Measurements from ENCODE around the gene FCHSD1. TPM values are rescaled to one million over a fixed set of nuclear protein-coding genes. Genes with fewer than 3 reads are reported as not detected.
A peak's percentile ranks its signal among the peaks of the same experiment; 100 is the strongest.

FCHSD1 gene
- total and polyA plus RNA-seq, 2 of the 4 experiments (the other 2 are of a cell fraction) = 33.2 to 62.1 TPM

DNA sequence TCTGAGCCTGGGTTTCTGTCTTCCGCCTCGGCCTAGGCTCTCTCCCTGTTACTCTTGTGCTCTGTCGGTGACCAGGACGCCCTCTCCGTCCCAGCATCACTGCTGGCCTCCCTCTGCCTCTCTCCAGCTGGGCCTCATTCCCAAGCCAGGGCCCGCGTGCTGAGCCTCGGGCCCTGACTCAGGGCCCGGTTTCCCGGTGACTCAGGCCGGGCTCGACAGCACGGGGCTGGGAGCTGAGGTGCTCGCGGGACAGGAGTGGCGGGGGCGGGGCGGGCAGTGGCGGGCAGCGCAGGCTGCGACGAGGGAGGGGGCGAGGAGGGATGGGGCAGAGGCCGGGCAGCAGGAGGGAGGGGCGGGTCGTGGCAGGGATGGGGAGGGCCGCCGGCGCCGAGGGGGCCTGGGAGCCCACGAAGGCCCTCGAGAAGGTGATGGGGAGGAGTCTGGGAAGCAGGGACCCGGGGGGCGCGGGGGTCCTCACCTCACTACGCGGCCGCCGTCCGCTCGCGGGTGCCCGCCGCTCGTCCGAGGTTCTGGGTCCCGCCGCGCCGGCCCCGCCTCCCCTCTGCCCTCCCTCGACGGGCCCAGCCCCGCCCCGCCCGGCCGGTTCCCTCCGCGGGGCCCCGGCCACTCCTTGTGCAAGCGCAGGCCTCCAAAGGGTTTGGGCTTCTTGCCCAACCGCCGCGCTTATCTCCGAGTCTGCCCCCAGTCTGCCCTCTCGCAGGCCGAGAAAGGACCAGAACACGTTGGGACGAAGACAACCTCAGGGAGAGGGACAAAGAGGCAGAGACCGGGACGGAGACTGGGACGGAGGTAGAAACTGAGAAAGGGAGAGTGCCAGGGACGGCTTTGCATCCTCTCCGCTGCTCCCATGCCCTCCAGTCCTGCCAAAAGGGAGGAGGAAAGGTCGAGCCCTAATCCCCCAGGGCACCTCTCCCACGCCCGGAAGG, 30.8 kb upstream of the FCHSD1 start, which contains the start of gene ARAP3:
ARAP3 (minus strand) TSS at position 536 of the 947 bp plus-strand sequence. CDS start 1,744 bp downstream, outside the sequence.
- Histone ChIP-seq H3K18ac (ENCODE audit: low read depth, low read length) (peak within 1 kb of the TSS; percentile 59), H2BK5ac (ENCODE audit: low read depth, low read length, poor library complexity, severe bottlenecking) (peak within 1 kb of the TSS; percentile 87), H3K14ac (replicated peaks; ENCODE audit: low read depth, low read length) (peak within 1 kb of the TSS; percentile 100), H3K79me1 (ENCODE audit: low read depth in 1 of 2, low read length in 2 of 2) (peaks cover 12 to 25% of the 10 kb centered on the region in 2 experiments), H2AFZ (replicated peaks; ENCODE audit: low read length, poor library complexity) (peak within 1 kb of the TSS; percentile 85), H3K27ac (ENCODE audit: insufficient read depth, low read length) (peak within 1 kb of the TSS; percentile 56), H4K5ac (ENCODE audit: low read depth, low read length) (peak within 1 kb of the TSS; percentile 91), H3K27me3 (ENCODE audit: control insufficient read depth, insufficient read depth, low read length) (no peaks in the 10 kb centered on the region; the same call in 1 of the 2 replicates), H2BK15ac (ENCODE audit: low read depth, low read length) (peak within 1 kb of the TSS; percentile 81; the same call in 2 of the 3 replicates), H3K23ac (ENCODE audit: low read depth, low read length) (peak within 1 kb of the TSS; percentile 99), H3K4me1 (ENCODE audit: control insufficient read depth, insufficient read depth, low read length) (peaks cover 18% of the 10 kb centered on the region), H4K91ac (ENCODE audit: insufficient read depth, low read depth, low read length) (peak within 1 kb of the TSS; percentile 80), H2BK20ac (ENCODE audit: low read depth, low read length) (peak within 1 kb of the TSS; percentile 75), H2AK9ac (replicated peaks; ENCODE audit: low read depth, low read length, poor library complexity) (peak within 1 kb of the TSS; percentile 99), H3K4ac (ENCODE audit: low read depth, low read length) (peak within 1 kb of the TSS; percentile 97), H3K56ac (ENCODE audit: extremely low read depth, insufficient read depth, low read length) (peak within 1 kb of the TSS; percentile 86), H3K9me1 (ENCODE audit: insufficient read depth, low read length) (peaks cover 21% of the 10 kb centered on the region), H2AK5ac (ENCODE audit: low read depth, low read length) (peak within 1 kb of the TSS; percentile 95), H4K20me1 (ENCODE audit: insufficient read depth, low read length) (no peaks in the 10 kb centered on the region), H3K9me3 (ENCODE audit: control insufficient read depth, insufficient read depth, low read length) (no peaks in the 10 kb centered on the region), H4K8ac (ENCODE audit: low read depth in 2 of 2, low read length in 2 of 2) (peak within 1 kb of the TSS; percentile 96 to 97), H3K4me2 (ENCODE audit: low read depth, low read length) (peak within 1 kb of the TSS; percentile 82), H2BK120ac (ENCODE audit: low read depth, low read length) (peak within 1 kb of the TSS; percentile 94), H3K4me3 (ENCODE audit: insufficient read depth, low read depth, low read length) (peak within 1 kb of the TSS; percentile 39), H3K9ac (ENCODE audit: low read depth, low read length) (peak within 1 kb of the TSS; percentile 73), H3K36me3 (ENCODE audit: control insufficient read depth, insufficient read depth, low read length) (peaks cover 5% of the 10 kb centered on the region)
- peak; percentile 89 for DNase-seq
- no TSS peak for BruUV-seq (replicated peaks)
- dilution Hi-C loops (cut with HindIII; ENCODE audit: low sequenced_read_pairs, unreplicated experiment) = no loop called here
- POLR2A ChIA-PET (ENCODE audit: unreplicated experiment) = no interaction called here
- intact Hi-C loops (cut with micrococcal nuclease) = no loop called here
- in situ Hi-C loops (cut with MboI; ENCODE audit: low sequenced_read_pairs) = loop anchor here (25.0 kb wide), 1 partner anchor 430 kb away; the partner anchor contains the start of gene NDFIP1
- ATAC-seq (ENCODE audit: low read depth) = peak; percentile 93
- 2% methylated on average over 36 of the region's 77 CpGs; no CpG with 5 or more reads in 1 of the 2 experiments for WGBS, 2 experiments (ENCODE audit: extremely low coverage in 2 of 2, insufficient read length in 1 of 2)
- CTCF ChIA-PET = interaction anchor here (0.6 to 1.3 kb wide), 4 partner anchors 10 to 740 kb away, joined by 3 to 4 read pairs (median 3); no protein-coding TSS in a partner anchor
- TF ChIP-seq FOS (IDR thresholded peaks at IDR 0.05; ENCODE audit: low read depth, low read length) (peak; percentile 84), MAZ (IDR thresholded peaks at IDR 0.05; ENCODE audit: borderline replicate concordance, low read depth, low read length) (peak; percentile 90), RCOR1 (IDR thresholded peaks at IDR 0.05; ENCODE audit: insufficient replicate concordance, low read length) (no peak), NFE2L2 (IDR thresholded peaks at IDR 0.05; ENCODE audit: low read depth, low read length) (peak; percentile 10; the same call in 1 of the 2 replicates), MXI1 (IDR thresholded peaks at IDR 0.05; ENCODE audit: borderline replicate concordance, low read depth, low read length) (no peak), SMC3 (IDR thresholded peaks at IDR 0.05; ENCODE audit: low read depth, low read length) (no peak), RFX5 (IDR thresholded peaks at IDR 0.05; ENCODE audit: low read depth, low read length) (no peak), MAFK (IDR thresholded peaks at IDR 0.05; ENCODE audit: low read depth, low read length) (no peak), POLR2A (IDR thresholded peaks at IDR 0.05; ENCODE audit: low read depth, low read length) (peak; percentile 78; the same call in 1 of the 2 replicates), CEBPB (IDR thresholded peaks at IDR 0.05; ENCODE audit: low read depth, low read length) (peak; percentile 90), RAD21 (IDR thresholded peaks at IDR 0.05; ENCODE audit: low read length) (no peak), CHD1 (IDR thresholded peaks at IDR 0.05; ENCODE audit: low read depth, low read length) (no peak), BHLHE40 (IDR thresholded peaks at IDR 0.05; ENCODE audit: low read depth, low read length) (peak; percentile 77)
- TF ChIP-seq, protein P1, sequence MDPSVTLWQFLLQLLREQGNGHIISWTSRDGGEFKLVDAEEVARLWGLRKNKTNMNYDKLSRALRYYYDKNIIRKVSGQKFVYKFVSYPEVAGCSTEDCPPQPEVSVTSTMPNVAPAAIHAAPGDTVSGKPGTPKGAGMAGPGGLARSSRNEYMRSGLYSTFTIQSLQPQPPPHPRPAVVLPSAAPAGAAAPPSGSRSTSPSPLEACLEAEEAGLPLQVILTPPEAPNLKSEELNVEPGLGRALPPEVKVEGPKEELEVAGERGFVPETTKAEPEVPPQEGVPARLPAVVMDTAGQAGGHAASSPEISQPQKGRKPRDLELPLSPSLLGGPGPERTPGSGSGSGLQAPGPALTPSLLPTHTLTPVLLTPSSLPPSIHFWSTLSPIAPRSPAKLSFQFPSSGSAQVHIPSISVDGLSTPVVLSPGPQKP (IDR thresholded peaks at IDR 0.05; ENCODE audit: borderline replicate concordance, low read depth, low read length) = no peak
- TF ChIP-seq, protein P2, sequence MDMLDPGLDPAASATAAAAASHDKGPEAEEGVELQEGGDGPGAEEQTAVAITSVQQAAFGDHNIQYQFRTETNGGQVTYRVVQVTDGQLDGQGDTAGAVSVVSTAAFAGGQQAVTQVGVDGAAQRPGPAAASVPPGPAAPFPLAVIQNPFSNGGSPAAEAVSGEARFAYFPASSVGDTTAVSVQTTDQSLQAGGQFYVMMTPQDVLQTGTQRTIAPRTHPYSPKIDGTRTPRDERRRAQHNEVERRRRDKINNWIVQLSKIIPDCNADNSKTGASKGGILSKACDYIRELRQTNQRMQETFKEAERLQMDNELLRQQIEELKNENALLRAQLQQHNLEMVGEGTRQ (IDR thresholded peaks at IDR 0.05; ENCODE audit: low read depth, low read length) = peak; percentile 66

Data from IMR-90 (cell line).